Measurements from ENCODE around the gene RASGRP2.

Gene RASGRP2

DNA sequence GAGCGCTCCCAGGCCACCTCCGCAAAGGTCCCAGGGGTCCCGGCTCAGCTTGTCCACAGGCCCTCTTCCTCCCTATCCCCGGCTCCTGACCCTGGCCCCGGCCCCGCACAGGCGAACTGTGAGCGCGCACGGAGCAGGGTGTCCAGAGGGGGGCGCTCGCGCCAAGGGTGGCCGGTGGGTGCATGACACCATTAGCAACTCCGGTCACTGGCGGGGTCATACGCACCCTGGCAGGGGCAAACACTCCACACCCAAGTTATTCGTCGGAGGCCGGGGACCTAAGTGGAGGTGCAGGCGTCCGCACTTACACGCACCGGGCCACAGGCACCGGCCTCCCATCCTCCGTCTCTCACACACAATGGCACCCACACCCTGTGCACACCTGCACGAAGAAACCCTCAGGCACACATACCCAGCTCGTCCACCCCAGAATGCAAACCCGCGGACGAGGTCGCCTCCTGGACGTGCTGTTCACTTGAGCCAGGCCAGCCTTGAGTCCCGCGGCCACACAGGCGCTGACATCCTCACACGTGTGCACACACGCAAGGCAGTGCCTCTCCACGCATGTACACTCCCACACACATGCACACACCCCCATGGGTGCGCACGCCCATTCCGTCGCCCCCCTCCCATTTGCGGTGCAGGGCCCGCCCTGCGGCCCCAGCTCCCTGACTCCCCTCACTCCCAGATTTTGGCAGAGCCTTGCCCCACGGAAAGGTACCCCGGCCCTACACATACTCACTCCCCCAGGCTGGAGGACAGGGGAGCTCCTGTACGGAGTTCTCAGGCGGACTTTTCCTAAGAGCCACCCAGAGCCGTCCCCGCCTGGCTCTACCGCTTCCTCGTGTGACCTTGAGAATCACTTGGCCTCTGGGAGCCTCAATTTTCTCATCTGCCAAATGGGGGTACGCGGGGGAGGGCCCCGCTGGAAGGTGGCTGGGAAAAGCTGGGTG is at the start of gene RASGRP2:
Gene RASGRP2, minus strand, starts transcription at position 552 of the 953 bp plus-strand sequence. CDS start 1,276 bp downstream, outside the sequence.
- no peaks in the 10 kb centered on the region for H3K79me2 ChIP-seq (ENCODE audit: control insufficient read depth, insufficient read depth, low read length, unreplicated experiment)
- peak within 1 kb of the TSS; percentile 30 for H2AFZ ChIP-seq (ENCODE audit: low read length, unreplicated experiment)
- H3K4me1 ChIP-seq (ENCODE audit: control insufficient read depth, insufficient read depth, low read length, unreplicated experiment) = peaks cover 19% of the 10 kb centered on the region
- H3K27me3 ChIP-seq (ENCODE audit: insufficient read depth, low read length) = peaks cover 33% of the 10 kb centered on the region
- no peak within 1 kb of the TSS for H3K27ac ChIP-seq (ENCODE audit: low read depth, low read length)
- peak within 1 kb of the TSS; percentile 73 for H3K4me3 ChIP-seq (ENCODE audit: low read depth, low read length)
- H3K36me3 ChIP-seq (ENCODE audit: insufficient read depth, low read length) = no peaks in the 10 kb centered on the region

DNA sequence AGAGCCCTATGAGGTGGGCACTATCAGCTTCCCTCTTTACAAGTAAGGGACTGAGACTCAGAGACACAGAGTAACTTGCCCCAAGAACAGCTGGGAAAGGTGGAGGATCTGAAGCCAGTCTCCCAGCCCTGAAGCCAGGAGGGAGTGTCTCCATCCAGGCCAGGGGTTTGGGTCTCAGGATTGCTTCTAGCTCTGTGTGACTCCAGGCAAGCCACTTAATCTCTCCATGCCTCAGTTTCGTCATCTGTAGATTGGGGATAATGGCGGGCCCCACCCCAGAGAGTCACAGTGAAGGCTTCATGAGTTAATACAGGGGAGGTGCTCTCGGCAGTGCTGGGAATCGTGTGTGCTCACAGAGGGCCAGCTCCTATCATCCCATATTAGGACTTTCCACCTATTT is 48.5 kb upstream of the RASGRP2 start:
- Histone ChIP-seq H3K36me3 (ENCODE audit: insufficient read depth, low read length) (no peaks in the 10 kb centered on the region), H3K27ac (ENCODE audit: low read depth, low read length) (no peak overlapping the region), H3K27me3 (ENCODE audit: insufficient read depth, low read length) (no peaks in the 10 kb centered on the region), H2AFZ (ENCODE audit: low read length, unreplicated experiment) (no peak overlapping the region), H3K4me3 (ENCODE audit: low read depth, low read length) (no peak overlapping the region), H3K79me2 (ENCODE audit: control insufficient read depth, insufficient read depth, low read length, unreplicated experiment) (no peaks in the 10 kb centered on the region), H3K4me1 (ENCODE audit: control insufficient read depth, insufficient read depth, low read length, unreplicated experiment) (no peaks in the 10 kb centered on the region)

DNA sequence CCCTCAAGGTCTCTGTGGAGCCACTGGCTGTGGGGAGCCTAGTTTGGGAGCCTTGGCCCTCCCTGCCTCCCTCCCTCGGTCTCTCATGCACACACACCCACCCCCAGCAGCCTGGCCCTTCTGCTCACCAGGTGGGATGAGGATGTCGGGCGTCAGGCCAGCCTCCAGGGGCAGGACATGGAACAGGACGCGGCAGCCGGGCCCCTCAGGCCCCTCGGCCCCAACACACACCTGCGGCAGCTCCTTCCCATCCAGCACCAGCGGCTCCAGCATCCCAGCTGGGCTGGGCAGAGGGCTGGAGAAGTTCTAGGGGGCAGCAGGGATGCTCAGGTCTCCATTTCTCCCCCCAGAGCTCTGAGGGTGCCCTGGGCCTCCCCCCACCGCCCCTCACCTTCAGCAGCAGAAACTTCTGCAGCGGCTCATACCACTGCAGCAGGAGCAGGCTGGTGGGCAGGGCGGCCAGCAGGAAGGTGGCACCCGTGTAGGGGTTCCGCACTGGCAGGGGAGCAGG is 47.9 kb upstream of the RASGRP2 start:
- no peak overlapping the region for H3K4me3 ChIP-seq (ENCODE audit: low read depth, low read length)
- no peaks in the 10 kb centered on the region for H3K79me2 ChIP-seq (ENCODE audit: control insufficient read depth, insufficient read depth, low read length, unreplicated experiment)
- no peaks in the 10 kb centered on the region for H3K4me1 ChIP-seq (ENCODE audit: control insufficient read depth, insufficient read depth, low read length, unreplicated experiment)
- no peaks in the 10 kb centered on the region for H3K27me3 ChIP-seq (ENCODE audit: insufficient read depth, low read length)
- H3K27ac ChIP-seq (ENCODE audit: low read depth, low read length) = no peak overlapping the region
- no peak overlapping the region for H2AFZ ChIP-seq (ENCODE audit: low read length, unreplicated experiment)
- no peaks in the 10 kb centered on the region for H3K36me3 ChIP-seq (ENCODE audit: insufficient read depth, low read length)

DNA sequence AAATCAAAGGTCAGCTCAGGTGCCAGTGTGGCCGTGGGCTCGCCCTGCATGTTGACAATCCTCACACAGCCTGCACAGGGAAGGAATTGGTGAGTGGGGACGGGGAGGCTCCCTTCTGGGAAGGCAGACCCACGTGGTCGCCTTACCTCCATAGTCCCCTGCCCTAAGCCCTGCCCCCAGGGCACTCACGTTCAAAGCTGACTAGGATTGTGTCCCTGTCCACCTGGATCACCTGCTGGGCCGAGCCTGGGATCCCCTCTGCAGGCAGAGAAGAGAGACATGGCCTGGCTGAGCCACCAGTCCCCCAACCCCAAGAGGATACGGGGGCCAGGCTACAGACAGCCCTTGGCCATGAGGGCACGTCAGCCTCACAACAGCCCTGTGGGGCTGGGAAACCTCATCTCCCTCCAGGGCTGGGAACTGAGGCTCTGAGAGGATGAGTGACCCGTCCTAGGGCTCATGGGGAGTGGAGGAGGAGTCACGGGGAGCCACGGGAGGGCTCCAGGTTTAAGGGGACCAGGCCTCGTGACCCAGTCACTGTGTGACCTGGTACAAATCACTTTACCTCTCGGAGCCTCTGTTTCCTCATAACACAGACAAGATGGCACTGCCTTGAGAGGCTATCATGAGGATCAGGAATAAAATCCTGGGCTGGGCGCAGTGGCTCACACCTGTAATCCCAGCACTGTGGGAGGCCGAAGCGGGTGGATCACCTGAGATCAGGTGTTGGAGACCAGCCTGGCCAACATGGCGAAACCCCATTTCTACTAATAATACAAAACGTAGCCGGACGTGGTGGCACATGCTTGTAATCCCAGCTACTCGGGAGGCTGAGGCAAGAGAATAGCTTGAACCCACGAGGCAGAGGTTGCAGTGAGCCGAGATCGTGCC is 46.5 kb upstream of the RASGRP2 start:
- H2AFZ ChIP-seq (ENCODE audit: low read length, unreplicated experiment) = no peak overlapping the region
- no peaks in the 10 kb centered on the region for H3K79me2 ChIP-seq (ENCODE audit: control insufficient read depth, insufficient read depth, low read length, unreplicated experiment)
- H3K4me3 ChIP-seq (ENCODE audit: low read depth, low read length) = no peak overlapping the region
- H3K27ac ChIP-seq (ENCODE audit: low read depth, low read length) = no peak overlapping the region
- H3K4me1 ChIP-seq (ENCODE audit: control insufficient read depth, insufficient read depth, low read length, unreplicated experiment) = no peaks in the 10 kb centered on the region
- no peaks in the 10 kb centered on the region for H3K36me3 ChIP-seq (ENCODE audit: insufficient read depth, low read length)
- no peaks in the 10 kb centered on the region for H3K27me3 ChIP-seq (ENCODE audit: insufficient read depth, low read length)

DNA sequence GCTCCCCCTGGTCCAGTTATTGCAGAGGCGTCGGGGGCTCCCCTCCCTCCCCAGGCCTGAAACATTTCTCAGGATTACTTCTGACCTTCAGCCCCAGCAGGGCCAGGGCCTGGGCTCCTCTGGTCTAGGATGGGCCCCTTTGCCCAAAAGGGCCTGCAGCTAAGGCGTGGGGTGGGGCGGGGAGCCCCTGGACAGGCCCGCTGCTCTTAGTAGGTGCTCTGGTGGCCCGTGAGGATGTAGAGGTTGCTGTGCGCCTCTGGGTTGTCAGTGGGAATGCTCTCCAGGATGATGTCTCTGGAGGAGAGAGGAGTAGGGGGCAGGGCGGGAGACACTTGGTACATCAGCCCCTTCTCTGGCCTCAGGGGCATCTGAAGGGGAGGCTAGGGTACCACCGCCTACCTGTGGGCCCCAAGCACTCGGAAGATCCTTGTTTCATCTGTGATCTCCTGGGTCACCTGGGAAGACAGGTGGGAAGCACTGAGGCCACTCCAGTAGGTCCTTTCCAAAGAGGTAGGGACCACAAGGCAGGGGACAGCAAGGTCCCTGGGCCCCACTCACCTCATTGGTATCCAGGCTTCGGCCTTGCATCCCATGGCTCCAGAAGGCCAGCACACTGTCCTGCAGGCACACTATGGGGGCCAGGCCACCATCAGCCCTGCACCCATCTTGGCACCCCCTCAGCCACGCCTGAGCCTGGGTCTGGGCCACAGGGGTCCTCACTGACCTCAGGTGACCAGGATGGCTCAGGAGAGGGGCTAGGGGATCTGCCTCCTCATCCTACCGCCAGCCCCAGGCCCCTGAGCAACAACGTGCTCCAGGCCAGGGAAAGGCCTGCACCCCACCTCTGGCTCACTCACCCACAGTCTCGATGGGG is 45.6 kb upstream of the RASGRP2 start:
- Histone ChIP-seq H2AFZ (ENCODE audit: low read length, unreplicated experiment) (no peak overlapping the region), H3K27me3 (ENCODE audit: insufficient read depth, low read length) (no peaks in the 10 kb centered on the region), H3K4me1 (ENCODE audit: control insufficient read depth, insufficient read depth, low read length, unreplicated experiment) (no peaks in the 10 kb centered on the region), H3K4me3 (ENCODE audit: low read depth, low read length) (no peak overlapping the region), H3K79me2 (ENCODE audit: control insufficient read depth, insufficient read depth, low read length, unreplicated experiment) (no peaks in the 10 kb centered on the region), H3K27ac (ENCODE audit: low read depth, low read length) (no peak overlapping the region), H3K36me3 (ENCODE audit: insufficient read depth, low read length) (no peaks in the 10 kb centered on the region)

DNA sequence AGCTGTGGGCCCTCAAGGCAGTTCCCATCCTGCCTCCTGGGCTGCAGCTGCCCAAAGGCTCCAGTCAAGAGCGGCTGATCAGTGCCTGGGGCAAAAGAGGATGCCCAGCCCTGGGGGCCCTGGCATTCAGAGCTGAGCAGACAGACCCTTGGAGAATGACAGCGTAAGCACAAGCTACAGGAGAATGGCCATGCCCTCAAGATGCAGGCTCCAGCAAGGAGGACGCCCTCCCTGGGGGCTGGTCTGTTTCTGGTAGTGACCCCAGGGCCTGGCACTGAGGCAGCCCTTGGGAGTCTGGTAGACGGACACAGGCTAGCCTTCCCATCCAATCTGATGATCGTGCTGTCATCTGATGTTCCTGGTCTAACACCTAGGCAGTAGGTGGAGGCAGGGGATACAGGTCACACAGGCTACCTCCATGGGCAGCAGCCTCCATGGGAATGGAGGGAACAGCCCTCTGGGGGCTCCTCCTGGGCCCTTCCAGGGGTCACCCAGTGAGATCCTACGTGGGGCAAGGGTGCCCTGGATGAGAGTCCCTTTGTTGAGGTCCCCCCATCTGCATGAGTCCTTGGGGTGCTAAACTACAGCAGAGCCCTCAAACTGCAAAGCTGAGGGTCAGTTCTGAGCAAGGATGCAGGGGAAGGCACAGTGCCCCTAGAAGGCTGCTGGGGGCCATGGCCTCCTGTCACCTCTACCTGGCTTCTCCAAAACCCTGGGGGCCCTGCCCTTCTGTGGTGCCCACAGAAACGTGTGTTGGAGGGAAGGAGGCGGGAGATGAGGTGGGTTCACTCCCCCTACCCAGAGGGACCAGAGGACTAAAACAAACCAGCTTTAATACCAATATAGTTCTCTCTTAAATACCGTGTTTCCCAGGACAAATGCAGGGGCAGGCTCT is 44.6 kb upstream of the RASGRP2 start:
- Histone ChIP-seq H3K4me1 (ENCODE audit: control insufficient read depth, insufficient read depth, low read length, unreplicated experiment) (no peaks in the 10 kb centered on the region), H3K36me3 (ENCODE audit: insufficient read depth, low read length) (no peaks in the 10 kb centered on the region), H3K79me2 (ENCODE audit: control insufficient read depth, insufficient read depth, low read length, unreplicated experiment) (no peaks in the 10 kb centered on the region), H2AFZ (ENCODE audit: low read length, unreplicated experiment) (no peak overlapping the region), H3K27ac (ENCODE audit: low read depth, low read length) (no peak overlapping the region), H3K4me3 (ENCODE audit: low read depth, low read length) (no peak overlapping the region), H3K27me3 (ENCODE audit: insufficient read depth, low read length) (no peaks in the 10 kb centered on the region)

DNA sequence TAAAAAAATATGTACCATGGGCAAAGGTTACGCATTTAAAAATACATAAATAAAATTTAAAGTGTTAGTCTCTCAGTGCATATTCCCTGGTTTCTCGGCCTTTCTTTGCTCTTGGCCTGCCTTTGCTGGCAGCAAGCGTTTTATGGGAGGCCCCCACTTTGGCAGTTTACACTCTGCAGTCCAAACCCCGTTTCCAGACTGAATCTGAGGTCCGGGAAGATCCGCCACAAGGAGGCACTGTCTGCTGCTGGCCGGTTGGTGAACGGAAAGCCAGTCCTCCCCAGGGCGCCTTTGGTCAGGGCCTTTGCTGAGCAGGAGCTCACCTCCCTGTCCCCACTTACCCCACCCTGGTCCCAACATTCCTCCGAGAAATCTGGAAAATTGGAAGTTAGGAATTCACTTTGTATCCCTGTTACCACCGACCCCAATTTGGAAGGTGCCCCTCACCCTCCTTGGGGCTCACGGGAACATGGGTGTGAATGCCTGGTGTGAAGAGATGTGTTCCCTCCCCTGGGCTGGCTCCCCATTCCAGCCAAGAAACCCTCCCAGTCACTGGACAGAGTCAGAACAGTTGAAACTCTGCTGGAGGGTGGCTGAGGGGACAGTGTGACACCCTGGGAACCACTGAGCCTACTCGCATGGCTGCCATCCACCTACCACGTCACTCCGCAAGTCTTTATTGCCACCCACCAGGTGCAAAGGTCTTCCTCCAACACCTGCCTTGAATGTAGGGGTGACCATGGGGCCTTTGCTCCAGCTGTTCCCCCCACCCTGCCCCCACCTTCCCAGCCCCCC is 43.8 kb upstream of the RASGRP2 start:
- no peak overlapping the region for H3K4me3 ChIP-seq (ENCODE audit: low read depth, low read length)
- no peaks in the 10 kb centered on the region for H3K4me1 ChIP-seq (ENCODE audit: control insufficient read depth, insufficient read depth, low read length, unreplicated experiment)
- H3K27ac ChIP-seq (ENCODE audit: low read depth, low read length) = no peak overlapping the region
- H3K79me2 ChIP-seq (ENCODE audit: control insufficient read depth, insufficient read depth, low read length, unreplicated experiment) = no peaks in the 10 kb centered on the region
- no peaks in the 10 kb centered on the region for H3K36me3 ChIP-seq (ENCODE audit: insufficient read depth, low read length)
- no peaks in the 10 kb centered on the region for H3K27me3 ChIP-seq (ENCODE audit: insufficient read depth, low read length)
- H2AFZ ChIP-seq (ENCODE audit: low read length, unreplicated experiment) = no peak overlapping the region

DNA sequence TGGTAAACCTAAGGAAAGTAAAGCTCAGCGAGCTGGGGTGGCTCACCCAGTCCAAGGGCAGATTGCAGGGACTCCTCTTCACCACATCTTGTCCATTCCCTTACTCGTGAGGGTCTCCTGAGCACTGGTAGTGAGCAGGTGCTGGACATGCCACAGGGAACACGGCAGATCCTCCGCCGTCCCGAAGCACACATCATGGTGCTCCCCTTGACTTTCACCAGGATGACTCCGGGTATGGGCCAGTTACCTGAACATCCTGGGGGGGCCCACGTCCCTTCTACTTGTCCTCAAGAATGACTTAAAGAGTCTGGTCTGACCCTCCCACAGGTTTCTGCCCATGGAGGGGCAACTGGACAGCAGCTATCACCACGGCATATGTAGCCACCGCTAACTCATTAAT is 42.4 kb upstream of the RASGRP2 start:
- no peaks in the 10 kb centered on the region for H3K4me1 ChIP-seq (ENCODE audit: control insufficient read depth, insufficient read depth, low read length, unreplicated experiment)
- H3K27me3 ChIP-seq (ENCODE audit: insufficient read depth, low read length) = no peaks in the 10 kb centered on the region
- H3K79me2 ChIP-seq (ENCODE audit: control insufficient read depth, insufficient read depth, low read length, unreplicated experiment) = no peaks in the 10 kb centered on the region
- no peak overlapping the region for H3K4me3 ChIP-seq (ENCODE audit: low read depth, low read length)
- no peak overlapping the region for H2AFZ ChIP-seq (ENCODE audit: low read length, unreplicated experiment)
- H3K27ac ChIP-seq (ENCODE audit: low read depth, low read length) = no peak overlapping the region
- no peaks in the 10 kb centered on the region for H3K36me3 ChIP-seq (ENCODE audit: insufficient read depth, low read length)

All from ACC112 (cell line).